GM20431 (cell line): Measurements from ENCODE around the gene PDE4D.

Experiments
- in situ Hi-C: fragments of 300-500 bp; cut with MseI, MboI; formaldehyde crosslinking; loops from one replicate; pipeline ENCODE4 v1.15.0; 2020; ENCODE audit warnings: low sequenced_read_pairs; ENCODE audit not compliant: unreplicated experiment

PDE4D gene

GRCh38 chr5:59542306-59542705 is 351.2 kb downstream of the PDE4D start:
- in situ Hi-C loops: no loop called here

GRCh38 chr5:59540366-59540765 is 353.2 kb downstream of the PDE4D start:
- in situ Hi-C loops: no loop called here

- in situ Hi-C loops: no loop called here
Measured at GRCh38 chr5:59538750-59539121, 354.8 kb downstream of the PDE4D start.

GRCh38 chr5:59537961-59538749 is 355.4 kb downstream of the PDE4D start:
- in situ Hi-C loops: no loop called here

GRCh38 chr5:59536875-59537274 is 356.7 kb downstream of the PDE4D start:
- in situ Hi-C loops: no loop called here

- in situ Hi-C loops: no loop called here
Measured at GRCh38 chr5:59535561-59535960, 358.0 kb downstream of the PDE4D start.

GRCh38 chr5:59533730-59534108 is 359.8 kb downstream of the PDE4D start:
- in situ Hi-C loops: no loop called here

- in situ Hi-C loops: no loop called here
Measured at GRCh38 chr5:59532979-59533729, 360.4 kb downstream of the PDE4D start.

- in situ Hi-C loops: no loop called here
Measured at GRCh38 chr5:59529239-59529638, 364.3 kb downstream of the PDE4D start.

GRCh38 chr5:59528202-59528862 is 365.2 kb downstream of the PDE4D start:
- in situ Hi-C loops: no loop called here

- in situ Hi-C loops: no loop called here
Measured at GRCh38 chr5:59525957-59526356, 367.6 kb downstream of the PDE4D start.

- in situ Hi-C loops: no loop called here
Measured at GRCh38 chr5:59525311-59525710, 368.2 kb downstream of the PDE4D start.

- in situ Hi-C loops: no loop called here
Measured at GRCh38 chr5:59522201-59522831, 371.2 kb downstream of the PDE4D start.

- in situ Hi-C loops: no loop called here
Measured at GRCh38 chr5:59521476-59521875, 372.1 kb downstream of the PDE4D start.

GRCh38 chr5:59519338-59519737 is 374.2 kb downstream of the PDE4D start:
- in situ Hi-C loops: no loop called here

- in situ Hi-C loops: no loop called here
Measured at GRCh38 chr5:59517926-59518585, 375.5 kb downstream of the PDE4D start.

GRCh38 chr5:59516161-59516560 is 377.4 kb downstream of the PDE4D start:
- in situ Hi-C loops: no loop called here

GRCh38 chr5:59506285-59506877 is 387.1 kb downstream of the PDE4D start:
- in situ Hi-C loops: no loop called here

- in situ Hi-C loops: no loop called here
Measured at GRCh38 chr5:59504043-59504442, 389.5 kb downstream of the PDE4D start.

GRCh38 chr5:59503220-59503619 is 390.3 kb downstream of the PDE4D start:
- in situ Hi-C loops: no loop called here
